HL-60 (cell line): ENCODE results near the gene GPR45.

ENCODE experiments used
- DNase-seq, 2 experiments: peaks; one replicate each; pipeline ENCODE4 v3.0.0-alpha.2; 2010 to 2020; ENCODE audit warnings: low read depth in 1 of 2, low spot score in 1 of 2
- H3K27ac ChIP-seq: fragments of 250-450 bp; sonication (Bioruptor Pico); replicated peaks from 2 replicates; pipeline ENCODE4 v1.5.1; 2020; ENCODE audit warnings: mild to moderate bottlenecking, moderate library complexity
- H3K27me3 ChIP-seq: fragments of 250-450 bp; sonication (Bioruptor Pico); 2 replicates; pipeline ENCODE4 v1.5.1; 2021; ENCODE audit warnings: mild to moderate bottlenecking, moderate library complexity; ENCODE audit not compliant: insufficient read depth, poor library complexity, severe bottlenecking
- H3K4me3 ChIP-seq: replicated peaks from 2 replicates; pipeline ENCODE4 v1.5.1; 2011; ENCODE audit warnings: mild to moderate bottlenecking, control low read depth, low read length; ENCODE audit not compliant: insufficient read depth
- GABPA ChIP-seq: IDR thresholded peaks from 2 replicates; pipeline ENCODE4 v1.6.1; 2012; ENCODE audit warnings: low read depth
- POLR2AphosphoS5 ChIP-seq: IDR thresholded peaks from 2 replicates; pipeline ENCODE4 v1.6.1; 2012; ENCODE audit warnings: low read depth
- SPI1 ChIP-seq: IDR thresholded peaks from 2 replicates; pipeline ENCODE4 v1.6.1; 2012; ENCODE audit warnings: low read depth, mild to moderate bottlenecking, borderline replicate concordance
- TF ChIP-seq, protein P1 (sequence below): IDR thresholded peaks from one replicate; pipeline ENCODE4 v1.5.1; 2011; ENCODE audit warnings: low read length, control low read depth, inconsistent platforms; ENCODE audit not compliant: insufficient read depth
- TF ChIP-seq, protein P2 (sequence below): IDR thresholded peaks from 2 replicates; pipeline ENCODE4 v1.6.1; 2012; ENCODE audit warnings: low read depth; ENCODE audit not compliant: insufficient replicate concordance

The GPR45 gene

DNA sequence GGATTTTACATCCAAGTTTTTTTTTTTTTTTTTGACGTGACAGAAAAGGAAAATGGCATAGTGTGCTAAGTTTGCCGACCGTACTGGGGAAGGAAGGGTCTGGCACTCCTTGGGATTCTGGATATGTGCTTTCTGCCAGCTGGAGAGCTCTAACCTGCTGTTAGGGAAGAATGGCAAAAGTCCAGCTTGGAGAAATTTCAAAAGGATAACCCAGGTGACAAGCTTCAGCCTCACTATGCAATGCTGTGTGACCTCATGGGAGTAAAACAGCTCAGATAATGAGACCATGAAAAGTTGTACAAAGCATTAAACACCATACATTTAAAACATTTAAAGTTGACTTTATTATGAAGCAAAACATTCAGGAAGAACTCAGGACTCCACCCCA, 10.3 kb upstream of the GPR45 start:
- no peak for DNase-seq
- Histone ChIP-seq H3K4me3 (no peak overlapping the region), H3K27ac (no peak overlapping the region), H3K27me3 (peaks cover 3% of the 10 kb centered on the region)
- TF ChIP-seq, protein P1, sequence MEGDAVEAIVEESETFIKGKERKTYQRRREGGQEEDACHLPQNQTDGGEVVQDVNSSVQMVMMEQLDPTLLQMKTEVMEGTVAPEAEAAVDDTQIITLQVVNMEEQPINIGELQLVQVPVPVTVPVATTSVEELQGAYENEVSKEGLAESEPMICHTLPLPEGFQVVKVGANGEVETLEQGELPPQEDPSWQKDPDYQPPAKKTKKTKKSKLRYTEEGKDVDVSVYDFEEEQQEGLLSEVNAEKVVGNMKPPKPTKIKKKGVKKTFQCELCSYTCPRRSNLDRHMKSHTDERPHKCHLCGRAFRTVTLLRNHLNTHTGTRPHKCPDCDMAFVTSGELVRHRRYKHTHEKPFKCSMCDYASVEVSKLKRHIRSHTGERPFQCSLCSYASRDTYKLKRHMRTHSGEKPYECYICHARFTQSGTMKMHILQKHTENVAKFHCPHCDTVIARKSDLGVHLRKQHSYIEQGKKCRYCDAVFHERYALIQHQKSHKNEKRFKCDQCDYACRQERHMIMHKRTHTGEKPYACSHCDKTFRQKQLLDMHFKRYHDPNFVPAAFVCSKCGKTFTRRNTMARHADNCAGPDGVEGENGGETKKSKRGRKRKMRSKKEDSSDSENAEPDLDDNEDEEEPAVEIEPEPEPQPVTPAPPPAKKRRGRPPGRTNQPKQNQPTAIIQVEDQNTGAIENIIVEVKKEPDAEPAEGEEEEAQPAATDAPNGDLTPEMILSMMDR: no peak
- no peak for TF ChIP-seq SPI1
- no peak for TF ChIP-seq GABPA
- TF ChIP-seq, protein P2, sequence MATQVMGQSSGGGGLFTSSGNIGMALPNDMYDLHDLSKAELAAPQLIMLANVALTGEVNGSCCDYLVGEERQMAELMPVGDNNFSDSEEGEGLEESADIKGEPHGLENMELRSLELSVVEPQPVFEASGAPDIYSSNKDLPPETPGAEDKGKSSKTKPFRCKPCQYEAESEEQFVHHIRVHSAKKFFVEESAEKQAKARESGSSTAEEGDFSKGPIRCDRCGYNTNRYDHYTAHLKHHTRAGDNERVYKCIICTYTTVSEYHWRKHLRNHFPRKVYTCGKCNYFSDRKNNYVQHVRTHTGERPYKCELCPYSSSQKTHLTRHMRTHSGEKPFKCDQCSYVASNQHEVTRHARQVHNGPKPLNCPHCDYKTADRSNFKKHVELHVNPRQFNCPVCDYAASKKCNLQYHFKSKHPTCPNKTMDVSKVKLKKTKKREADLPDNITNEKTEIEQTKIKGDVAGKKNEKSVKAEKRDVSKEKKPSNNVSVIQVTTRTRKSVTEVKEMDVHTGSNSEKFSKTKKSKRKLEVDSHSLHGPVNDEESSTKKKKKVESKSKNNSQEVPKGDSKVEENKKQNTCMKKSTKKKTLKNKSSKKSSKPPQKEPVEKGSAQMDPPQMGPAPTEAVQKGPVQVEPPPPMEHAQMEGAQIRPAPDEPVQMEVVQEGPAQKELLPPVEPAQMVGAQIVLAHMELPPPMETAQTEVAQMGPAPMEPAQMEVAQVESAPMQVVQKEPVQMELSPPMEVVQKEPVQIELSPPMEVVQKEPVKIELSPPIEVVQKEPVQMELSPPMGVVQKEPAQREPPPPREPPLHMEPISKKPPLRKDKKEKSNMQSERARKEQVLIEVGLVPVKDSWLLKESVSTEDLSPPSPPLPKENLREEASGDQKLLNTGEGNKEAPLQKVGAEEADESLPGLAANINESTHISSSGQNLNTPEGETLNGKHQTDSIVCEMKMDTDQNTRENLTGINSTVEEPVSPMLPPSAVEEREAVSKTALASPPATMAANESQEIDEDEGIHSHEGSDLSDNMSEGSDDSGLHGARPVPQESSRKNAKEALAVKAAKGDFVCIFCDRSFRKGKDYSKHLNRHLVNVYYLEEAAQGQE: no peak
- no peak for TF ChIP-seq POLR2AphosphoS5

DNA sequence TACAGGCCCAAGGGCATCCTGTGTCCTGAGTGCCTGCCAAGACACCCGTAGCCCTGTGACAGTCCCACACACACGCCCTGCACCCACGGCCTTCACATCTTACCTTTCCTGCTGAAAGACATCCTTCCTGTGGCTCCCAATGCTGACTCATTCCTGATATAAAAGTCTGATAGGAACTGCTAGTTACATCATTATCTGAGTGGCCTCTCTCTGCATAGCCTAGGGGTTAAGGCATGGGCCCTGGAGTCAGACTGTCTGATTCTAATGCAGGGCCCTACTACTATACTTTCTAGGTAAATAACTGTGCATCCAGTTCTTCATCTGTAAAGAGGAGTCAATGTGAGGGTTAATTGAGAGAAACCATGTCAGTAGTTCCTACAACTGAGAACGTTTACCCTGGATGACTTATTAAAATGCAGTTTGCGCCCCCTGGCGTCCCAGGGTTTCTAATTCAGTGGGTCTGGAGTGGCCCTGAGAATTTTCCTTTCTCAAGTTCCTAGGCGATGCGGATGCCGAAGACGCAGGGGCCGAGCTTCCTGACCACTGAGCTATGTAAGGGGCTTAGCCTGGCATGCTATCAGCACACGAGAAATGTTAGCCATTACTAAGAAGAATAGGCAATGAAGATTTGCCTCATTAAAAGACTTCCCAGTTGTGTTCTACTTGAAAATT, 6.0 kb upstream of the GPR45 start:
- no peak for TF ChIP-seq GABPA
- TF ChIP-seq, protein P1: peak; percentile 56
- TF ChIP-seq, protein P2: no peak
- Histone ChIP-seq H3K27ac (no peak overlapping the region), H3K4me3 (no peak overlapping the region), H3K27me3 (peaks cover 3% of the 10 kb centered on the region)
- DNase-seq: peak; percentile 39 to 66

DNA sequence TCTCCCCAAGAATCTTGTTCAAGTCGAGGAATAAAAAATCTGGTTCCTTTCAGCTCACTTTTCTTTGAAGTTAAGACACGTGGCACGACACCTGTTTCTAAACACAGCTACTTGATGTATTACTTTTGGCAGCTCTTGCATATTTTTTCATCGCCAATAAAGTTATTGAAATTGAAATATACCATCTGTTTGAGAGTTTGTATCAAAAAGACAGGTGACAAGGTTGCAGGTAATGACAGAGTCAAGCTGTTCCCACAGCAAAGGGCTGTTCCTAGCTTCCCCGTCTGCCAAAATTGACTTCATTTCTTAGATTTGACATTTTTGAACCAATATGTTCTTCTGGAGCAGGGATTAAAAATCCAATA, 5.5 kb upstream of the GPR45 start:
- no peak for DNase-seq
- Histone ChIP-seq H3K4me3 (no peak overlapping the region), H3K27me3 (peaks cover 3% of the 10 kb centered on the region), H3K27ac (no peak overlapping the region)
- TF ChIP-seq, protein P1: no peak

DNA sequence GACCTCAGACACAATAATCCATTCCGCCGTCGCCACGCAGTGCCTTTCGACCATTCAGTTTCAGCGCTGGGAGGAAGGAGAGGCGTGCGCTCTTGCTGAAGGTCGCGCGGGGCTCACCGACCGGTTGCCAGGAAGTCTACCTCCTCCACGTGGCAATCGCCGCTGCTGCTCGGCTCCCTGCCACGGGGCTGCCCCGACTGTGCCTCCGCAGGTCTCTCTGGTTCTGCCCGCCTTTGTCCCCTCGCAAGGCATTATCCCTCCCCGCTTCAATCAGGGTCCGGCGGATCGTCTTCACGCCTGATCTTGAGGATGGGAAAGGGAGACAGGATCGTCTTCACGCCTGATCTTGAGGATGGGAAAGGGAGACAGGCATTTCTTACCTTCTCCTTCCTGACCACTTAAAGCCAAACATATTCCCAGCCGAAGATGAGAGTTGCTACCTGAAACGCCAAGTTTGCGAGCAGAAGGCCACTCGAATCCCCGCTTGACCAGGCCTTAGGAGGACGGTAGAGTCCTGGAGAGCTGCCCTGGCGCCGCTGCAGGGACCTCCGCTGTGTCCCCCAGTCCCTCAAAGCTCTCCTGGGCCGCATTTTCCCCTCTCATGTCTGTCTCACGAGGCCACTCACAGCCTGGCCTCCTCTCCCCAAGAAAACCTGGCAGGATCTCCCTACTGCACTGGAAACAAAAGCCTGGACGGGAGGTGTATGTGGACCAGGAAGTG, 4.3 kb upstream of the GPR45 start:
- H3K4me3 ChIP-seq: no peak overlapping the region
- H3K27ac ChIP-seq: no peak overlapping the region
- peaks cover 3% of the 10 kb centered on the region for H3K27me3 ChIP-seq
- no peak for TF ChIP-seq GABPA
- TF ChIP-seq, protein P2: no peak
- DNase-seq: no peak
